Measurements from ENCODE around the gene GP5. TPM values are rescaled to one million over a fixed set of nuclear protein-coding genes. Genes with fewer than 3 reads are reported as not detected.

The GP5 gene
- total and polyA plus RNA-seq, 9 of the 15 experiments (the other 6 are each of a cell fraction or from before 2014, with no cell fraction given), result 0.03 to 0.04 (median 0.04) TPM; not detected in 6

- H3K9ac ChIP-seq (ENCODE audit: insufficient read depth in 1 of 2, low read depth in 2 of 2, low read length in 2 of 2), result no peak overlapping the region
- no TSS peak for BruUV-seq (replicated peaks)
- H3K4me3 ChIP-seq, result no peak overlapping the region
- H3K36me3 ChIP-seq (ENCODE audit: control insufficient read depth, insufficient read depth, low read length), result no peaks in the 10 kb centered on the region
- H4K20me1 ChIP-seq (replicated peaks; ENCODE audit: control insufficient read depth, insufficient read depth, low read length), result 0 out of 2 replicates have a peak, but pooled peaks cover 7% of the 10 kb centered on the region
- no peaks in the 10 kb centered on the region for H3K9me1 ChIP-seq (ENCODE audit: control insufficient read depth, insufficient read depth, low read length)
- ATAC-seq, result no peak
- H3K9me3 ChIP-seq (replicated peaks; ENCODE audit: control insufficient read depth, insufficient read depth, low read depth, low read length), result no peaks in the 10 kb centered on the region
- H3K79me2 ChIP-seq (ENCODE audit: control insufficient read depth, insufficient read depth, low read length), result no peaks in the 10 kb centered on the region
- FAIRE-seq, result no peak
- CTCF ChIA-PET (ENCODE audit: low intra/inter-chr PET ratio), result no interaction called here
- no peak overlapping the region for H3K4me2 ChIP-seq (ENCODE audit: insufficient read depth, low read length)
- DNase-seq (ENCODE audit: extremely low read depth in 1 of 4, low spot score in 3 of 4), result no peak
- POLR2A ChIA-PET, result interaction anchor here (0.9 to 1.5 kb wide), 2 partner anchors 9 to 32 kb away, joined by 3 to 6 read pairs; no protein-coding TSS in a partner anchor
- H3K4me1 ChIP-seq (replicated peaks in 1 of 2; ENCODE audit: control insufficient read depth in 2 of 2, insufficient read depth in 2 of 2, low read length in 2 of 2), result no peaks in the 10 kb centered on the region; a peak in 2 of 5 replicates
- WGBS (ENCODE audit: insufficient coverage, low coverage, missing lambda C conversion rate), result 0% methylated on average over 3 of the region's 3 CpGs
- no peak overlapping the region for H3K27ac ChIP-seq (ENCODE audit: extremely low read depth, low read depth, low read length)
- intact Hi-C loops (cut with micrococcal nuclease), result no loop called here
- peaks cover 70 to 93% of the 10 kb centered on the region in 2 experiments for H3K27me3 ChIP-seq (ENCODE audit: control insufficient read depth in 2 of 2, insufficient read depth in 2 of 2, low read length in 2 of 2)
- in situ Hi-C loops (cut with MboI), result no loop called here
- no peak overlapping the region for H2AFZ ChIP-seq (ENCODE audit: low read depth, low read length)
- TF ChIP-seq CHCHD3 (CRISPR knock-in tag; IDR thresholded peaks at IDR 0.05), result no peak
- no peak for TF ChIP-seq ZNF274 (IDR thresholded peaks at IDR 0.05; ENCODE audit: borderline replicate concordance, low read depth, low read length)
- no peak for TF ChIP-seq ELF4 (CRISPR knock-in tag; IDR thresholded peaks at IDR 0.05)
- no peak for TF ChIP-seq MGA (IDR thresholded peaks at IDR 0.05)
- TF ChIP-seq RBM15 (IDR thresholded peaks at IDR 0.05; ENCODE audit: insufficient read depth, low read length), result no peak
- TF ChIP-seq, protein P1, sequence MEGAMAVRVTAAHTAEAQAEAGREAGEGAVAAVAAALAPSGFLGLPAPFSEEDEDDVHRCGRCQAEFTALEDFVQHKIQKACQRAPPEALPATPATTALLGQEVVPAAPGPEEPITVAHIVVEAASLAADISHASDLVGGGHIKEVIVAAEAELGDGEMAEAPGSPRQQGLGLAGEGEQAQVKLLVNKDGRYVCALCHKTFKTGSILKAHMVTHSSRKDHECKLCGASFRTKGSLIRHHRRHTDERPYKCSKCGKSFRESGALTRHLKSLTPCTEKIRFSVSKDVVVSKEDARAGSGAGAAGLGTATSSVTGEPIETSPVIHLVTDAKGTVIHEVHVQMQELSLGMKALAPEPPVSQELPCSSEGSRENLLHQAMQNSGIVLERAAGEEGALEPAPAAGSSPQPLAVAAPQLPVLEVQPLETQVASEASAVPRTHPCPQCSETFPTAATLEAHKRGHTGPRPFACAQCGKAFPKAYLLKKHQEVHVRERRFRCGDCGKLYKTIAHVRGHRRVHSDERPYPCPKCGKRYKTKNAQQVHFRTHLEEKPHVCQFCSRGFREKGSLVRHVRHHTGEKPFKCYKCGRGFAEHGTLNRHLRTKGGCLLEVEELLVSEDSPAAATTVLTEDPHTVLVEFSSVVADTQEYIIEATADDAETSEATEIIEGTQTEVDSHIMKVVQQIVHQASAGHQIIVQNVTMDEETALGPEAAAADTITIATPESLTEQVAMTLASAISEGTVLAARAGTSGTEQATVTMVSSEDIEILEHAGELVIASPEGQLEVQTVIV (CRISPR knock-in tag; IDR thresholded peaks at IDR 0.05; ENCODE audit: borderline replicate concordance), result no peak
- TF ChIP-seq ESRRB (CRISPR knock-in tag; IDR thresholded peaks at IDR 0.05; ENCODE audit: borderline replicate concordance), result no peak
- no peak for TF ChIP-seq ZFP30 (CRISPR knock-in tag; IDR thresholded peaks at IDR 0.05; ENCODE audit: borderline replicate concordance)
These were observed 34.8 kb downstream of the GP5 start for GRCh38 chr3:194364314-194364651.

Data from K562 (cell line).